GM12878 (cell line): ENCODE results near the gene EIF2S1. TPM values are rescaled to one million over a fixed set of nuclear protein-coding genes. Genes with fewer than 3 reads are reported as not detected.

Experiments used
- CBFB ChIP-seq: IDR thresholded peaks from 2 replicates; pipeline ENCODE4 v1.6.1; 2016; ENCODE audit warnings: antibody characterized with exemption, low read depth
- CEBPZ ChIP-seq: fragments of 150-350 bp; IDR thresholded peaks from 2 replicates; pipeline ENCODE4 v1.6.1; 2016; ENCODE audit warnings: low read depth, low read length
- E2F4 ChIP-seq: IDR thresholded peaks from 2 replicates; pipeline ENCODE4 v1.6.1; 2012; ENCODE audit warnings: low read depth, low read length, improper control_type of control experiment
- E4F1 ChIP-seq: fragments of 450-650 bp; IDR thresholded peaks from 2 replicates; pipeline ENCODE4 v1.6.1; 2018; ENCODE audit warnings: borderline replicate concordance, mild to moderate bottlenecking; ENCODE audit not compliant: partially characterized antibody
- ETV6 ChIP-seq, 2 experiments: fragments of 450-650 bp in 1 of 2; IDR thresholded peaks in 1 of 2; conservative IDR thresholded peaks in 1 of 2; 2 replicates each; pipeline ENCODE4 v1.6.1; 2014; ENCODE audit warnings: antibody characterized with exemption in 1 of 2, borderline replicate concordance in 1 of 2, low read depth in 1 of 2, mild to moderate bottlenecking in 1 of 2, moderate library complexity in 1 of 2
- GATAD2B ChIP-seq: fragments of 450-650 bp; conservative IDR thresholded peaks from 2 replicates; pipeline ENCODE4 v1.6.1; 2017; ENCODE audit warnings: low read depth, mild to moderate bottlenecking, moderate library complexity
- IRF5 ChIP-seq: fragments of 450-650 bp; IDR thresholded peaks from 2 replicates; pipeline ENCODE4 v1.6.1; 2017; ENCODE audit warnings: borderline replicate concordance
- JUND ChIP-seq: IDR thresholded peaks from 2 replicates; pipeline ENCODE4 v1.6.1; 2012; ENCODE audit warnings: low read depth, mild to moderate bottlenecking, low read length, improper control_type of control experiment, moderate library complexity
- NFYB ChIP-seq: IDR thresholded peaks from 2 replicates; pipeline ENCODE4 v1.6.1; 2011; ENCODE audit warnings: low read depth, mild to moderate bottlenecking, low read length, improper control_type of control experiment, moderate library complexity; ENCODE audit not compliant: insufficient read depth
- PRDM15 ChIP-seq: fragments of 450-650 bp; formaldehyde crosslinking; IDR thresholded peaks from 2 replicates; pipeline ENCODE4 v1.4.0; 2020; ENCODE audit warnings: mild to moderate bottlenecking, moderate library complexity
- RAD51 ChIP-seq: fragments of 450-650 bp; IDR thresholded peaks from 2 replicates; pipeline ENCODE4 v1.6.1; 2016; ENCODE audit warnings: moderate library complexity, mild to moderate bottlenecking, inconsistent platforms
- SMARCA5 ChIP-seq: fragments of 450-650 bp; IDR thresholded peaks from 2 replicates; pipeline ENCODE4 v1.6.1; 2017; ENCODE audit warnings: mild to moderate bottlenecking
- TAF1 ChIP-seq: IDR thresholded peaks from 2 replicates; pipeline ENCODE4 v1.6.1; 2011; ENCODE audit warnings: mild to moderate bottlenecking, low read depth, low read length, borderline replicate concordance
- polyA plus RNA-seq, 11 experiments: library from polyadenylated mRNA; depleted of rRNA in 4 of 11; unstranded in 6 of 11; stranded (reverse) in 5 of 11; fragments of >200 nt; fragmentation: Nextera tagmentation in 4 of 11; fragmentation: Illumina TruSeq in 1 of 11; extraction: Ambion mirVana in 4 of 11; extraction: Trizol in 1 of 11; gene quantifications; 1 replicate in 1 of 11; 2 replicates in 10 of 11; pipeline versions ENCODE4 v1.2.1 to v1.2.3, GENCODE V29; 2011 to 2016; ENCODE audit warnings: inconsistent platforms in 2 of 11, missing spikeins in 2 of 11, low read depth in 1 of 11
- total RNA-seq, 4 experiments: library from RNA; depleted of rRNA in 3 of 4; stranded (reverse); fragments of >200 nt in 3 of 4; fragmentation: Illumina TruSeq in 1 of 4; extraction: Trizol in 1 of 4; gene quantifications; 2 replicates each; pipeline versions ENCODE4 v1.2.1 to v1.2.3, GENCODE V29; 2013 to 2021

The EIF2S1 gene
- total and polyA plus RNA-seq, 10 of the 15 experiments (the other 5 are each of a cell fraction or from before 2014, with no cell fraction given) = 155 to 563 (median 262) TPM

GRCh38 chr14:67424539-67424938 lies 64.4 kb downstream of the EIF2S1 start (continued):
- TF ChIP-seq PRDM15 (CRISPR knock-in tag) = no peak
- no peak for TF ChIP-seq CBFB
- TF ChIP-seq IRF5 = no peak
- TF ChIP-seq SMARCA5 = no peak
- no peak for TF ChIP-seq NFYB
- no peak for TF ChIP-seq JUND
- no peak for TF ChIP-seq ETV6 (conservative IDR thresholded peaks at IDR 0.05 in 1 of 2, IDR thresholded peaks at IDR 0.05 in 1 of 2; ENCODE audit: borderline replicate concordance in 1 of 2, low read depth in 1 of 2)
- TF ChIP-seq E4F1 = no peak
- no peak for TF ChIP-seq GATAD2B
- TF ChIP-seq E2F4 = no peak
- no peak for TF ChIP-seq RAD51
- TF ChIP-seq CEBPZ = no peak
- TF ChIP-seq TAF1 = no peak
